ENCODE data around the gene ZBED1. TPM values are rescaled to one million over a fixed set of nuclear protein-coding genes. Genes with fewer than 3 reads are reported as not detected.

ZBED1 gene
- 10 to 100 TPM; 29.7 to 30.7 TPM for total RNA-seq
- 10 to 100 TPM; 53.2 to 56.3 TPM for polyA plus RNA-seq (ENCODE audit: insufficient read length in 2 of 2)
- long read RNA-seq, donor 1, full-length matches to known transcripts = 13 of 13 reads
- long read RNA-seq, donor 1, partial matches to known transcripts = 0 of 13 reads
- long read RNA-seq, donor 1, other reads (novel, unspliced or antisense) = 0 of 13 reads
- long read RNA-seq, donor 2, full-length matches to known transcripts = 10 of 10 reads
- long read RNA-seq, donor 2, partial matches to known transcripts = 0 of 10 reads
- long read RNA-seq, donor 2, other reads (novel, unspliced or antisense) = 0 of 10 reads
- long read RNA-seq, donor 3, full-length matches to known transcripts = 12 of 12 reads
- long read RNA-seq, donor 3, partial matches to known transcripts = 0 of 12 reads
- long read RNA-seq, donor 3, other reads (novel, unspliced or antisense) = 0 of 12 reads
- long read RNA-seq, donor 4, full-length matches to known transcripts = 7 of 7 reads
- long read RNA-seq, donor 4, partial matches to known transcripts = 0 of 7 reads
- long read RNA-seq, donor 4, other reads (novel, unspliced or antisense) = 0 of 7 reads

DNA sequence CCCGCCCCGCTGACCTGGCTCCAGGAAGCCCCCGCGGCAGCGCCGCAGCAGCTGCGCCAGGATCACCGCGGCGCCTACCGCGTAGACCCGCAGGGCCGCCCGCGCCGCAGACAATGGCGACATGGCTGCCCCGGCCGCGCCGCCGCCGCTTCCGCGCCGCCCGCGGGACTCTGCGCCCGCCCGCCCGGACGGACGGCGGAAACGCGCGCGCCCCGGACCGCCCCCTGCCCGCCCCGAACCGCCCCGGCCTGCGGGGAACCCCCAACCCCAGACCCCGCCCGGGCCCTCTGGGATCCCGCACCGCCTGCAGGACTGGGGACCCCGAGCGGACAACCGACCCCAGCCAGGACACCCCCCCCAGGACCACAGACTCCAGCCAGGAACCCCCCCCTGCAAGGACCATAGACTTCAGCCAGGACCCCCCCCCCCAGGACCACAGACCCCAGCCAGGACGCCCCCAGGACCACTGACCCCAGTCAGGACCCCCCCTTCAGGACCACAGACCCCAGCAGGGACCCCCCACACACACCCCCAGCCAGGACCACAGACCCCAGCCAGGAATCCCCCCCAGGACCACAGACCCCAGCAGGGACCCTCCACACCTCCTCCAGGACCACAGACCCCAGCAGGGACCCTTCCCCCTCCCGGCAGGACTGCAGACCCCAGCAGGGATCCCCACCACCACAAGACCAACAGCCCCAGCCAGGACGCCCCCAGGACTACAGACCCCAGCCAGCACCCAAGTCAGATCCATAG, at the start of gene ZBED1, which contains the start of gene DHRSX:
Gene ZBED1 (minus strand): TSS at position 174 of the 756 bp plus-strand sequence. CDS start 10,257 bp downstream, outside the sequence.
Gene DHRSX (minus strand): TSS at position 174 of the 756 bp plus-strand sequence. CDS start 51 bp downstream, at position 123.
- H3K4me1 ChIP-seq (ENCODE audit: control insufficient read depth, insufficient read depth, low read length) = peaks cover 32% of the 10 kb centered on the region
- peak in 2 of 6 donors; percentile 69 for DNase-seq (ENCODE audit: low read depth in 4 of 6, low spot score in 6 of 6)
- WGBS (ENCODE audit: insufficient coverage) = 1% methylated on average over 46 of the region's 57 CpGs
- peak within 1 kb of the TSS; percentile 75 for H3K27ac ChIP-seq (ENCODE audit: low read depth, low read length)
- H3K4me3 ChIP-seq (ENCODE audit: low read depth, low read length) = peak within 1 kb of the TSS; percentile 65
- H3K36me3 ChIP-seq (ENCODE audit: control insufficient read depth, insufficient read depth, low read length) = no peaks in the 10 kb centered on the region
- no peaks in the 10 kb centered on the region for H3K9me3 ChIP-seq (ENCODE audit: control insufficient read depth, insufficient read depth, low read length)
- H3K27me3 ChIP-seq (ENCODE audit: control insufficient read depth, insufficient read depth, low read length) = no peaks in the 10 kb centered on the region

DNA sequence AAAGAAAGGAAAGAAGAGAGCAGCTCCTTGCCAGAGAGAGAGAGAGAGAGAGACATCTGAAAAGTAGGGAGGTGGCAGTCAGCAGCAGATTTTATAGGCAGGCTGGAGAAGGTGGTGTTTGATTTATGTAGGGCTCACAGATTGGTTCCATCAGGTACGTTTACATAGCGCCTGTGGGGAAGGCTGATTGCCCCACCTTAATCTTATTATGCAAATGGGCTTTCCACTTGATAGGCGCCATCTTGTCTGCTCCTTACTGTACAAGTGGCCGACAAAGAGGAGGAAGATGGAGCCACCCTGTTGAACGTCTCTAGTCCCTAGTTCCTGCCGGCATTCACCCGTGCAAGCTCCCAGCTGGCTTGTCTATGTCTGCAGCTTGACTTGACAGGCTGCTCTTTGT, 49.1 kb upstream of the ZBED1 start:
- Histone ChIP-seq H3K4me1 (ENCODE audit: control insufficient read depth, insufficient read depth, low read length) (peaks cover 17% of the 10 kb centered on the region), H3K4me3 (ENCODE audit: low read depth, low read length) (no peak overlapping the region), H3K9me3 (ENCODE audit: control insufficient read depth, insufficient read depth, low read length) (peaks cover 1% of the 10 kb centered on the region), H3K27ac (ENCODE audit: low read depth, low read length) (no peak overlapping the region), H3K27me3 (ENCODE audit: control insufficient read depth, insufficient read depth, low read length) (no peaks in the 10 kb centered on the region), H3K36me3 (ENCODE audit: control insufficient read depth, insufficient read depth, low read length) (no peaks in the 10 kb centered on the region)
- peak in 2 of 6 donors; percentile 5 to 37 for DNase-seq (ENCODE audit: low read depth in 4 of 6, low spot score in 6 of 6)
- 36% methylated on average over 5 of the region's 7 CpGs for WGBS (ENCODE audit: insufficient coverage)

DNA sequence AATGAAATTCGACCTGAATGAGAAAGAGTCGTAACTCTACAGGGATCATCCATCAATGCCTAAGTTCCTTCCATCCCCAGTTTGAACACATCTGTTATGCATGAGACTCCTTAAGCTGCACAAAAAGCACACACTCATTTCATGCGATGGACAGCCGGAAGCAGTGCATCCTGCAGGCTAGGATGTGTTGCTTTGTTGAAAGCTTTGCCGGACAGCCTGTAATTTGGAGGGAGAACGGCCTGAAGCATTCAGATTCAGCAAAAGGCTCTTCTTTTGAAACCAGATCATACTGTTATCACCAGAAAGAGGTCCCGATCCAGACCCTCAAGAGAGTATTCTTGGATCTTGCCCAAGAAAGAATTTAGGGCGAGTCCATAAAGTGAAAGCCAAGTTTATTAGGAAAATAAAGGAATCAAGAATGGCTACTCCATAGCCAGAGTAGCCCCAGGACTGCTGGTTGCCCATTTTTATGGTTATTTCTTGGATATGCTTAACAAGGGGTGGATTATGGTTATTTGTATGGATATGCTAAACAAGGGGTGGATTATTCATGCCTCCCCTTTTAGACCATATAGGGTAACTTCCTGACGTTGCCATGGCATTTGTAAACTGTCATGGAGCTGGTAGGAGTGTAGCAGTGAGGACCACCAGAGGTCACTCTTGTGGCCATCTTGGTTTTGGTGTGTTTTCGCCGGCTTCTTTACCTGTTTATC, 48.1 kb upstream of the ZBED1 start:
- Histone ChIP-seq H3K27ac (ENCODE audit: low read depth, low read length) (no peak overlapping the region), H3K4me1 (ENCODE audit: control insufficient read depth, insufficient read depth, low read length) (peaks cover 17% of the 10 kb centered on the region), H3K4me3 (ENCODE audit: low read depth, low read length) (no peak overlapping the region), H3K36me3 (ENCODE audit: control insufficient read depth, insufficient read depth, low read length) (no peaks in the 10 kb centered on the region), H3K9me3 (ENCODE audit: control insufficient read depth, insufficient read depth, low read length) (no peaks in the 10 kb centered on the region), H3K27me3 (ENCODE audit: control insufficient read depth, insufficient read depth, low read length) (no peaks in the 10 kb centered on the region)
- WGBS (ENCODE audit: insufficient coverage) = 20% methylated on average over 5 of the region's 11 CpGs
- DNase-seq (ENCODE audit: low read depth in 4 of 6, low spot score in 6 of 6) = peak in 1 of 6 donors; percentile 4

DNA sequence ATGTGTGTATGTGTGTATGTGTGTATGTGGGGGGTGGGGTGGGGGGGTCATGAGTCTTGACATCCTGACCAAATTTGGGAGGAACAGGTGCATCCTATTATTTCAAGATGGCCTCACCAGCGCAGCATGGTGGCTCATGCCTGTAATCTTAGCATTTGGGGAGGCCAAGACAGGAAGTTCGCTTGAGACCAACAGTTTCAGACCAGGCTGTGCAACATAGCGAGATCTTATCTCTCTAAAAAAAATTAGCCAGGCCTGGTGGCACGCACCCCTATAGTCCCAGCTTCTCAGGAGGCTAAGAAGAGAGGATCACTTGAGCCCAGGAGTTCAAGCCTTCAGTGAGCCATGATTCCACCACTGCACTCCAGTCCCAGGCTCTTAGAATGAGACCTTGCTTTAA, 47.0 kb upstream of the ZBED1 start:
- H3K4me3 ChIP-seq (ENCODE audit: low read depth, low read length) = no peak overlapping the region
- H3K9me3 ChIP-seq (ENCODE audit: control insufficient read depth, insufficient read depth, low read length) = no peaks in the 10 kb centered on the region
- no peak for DNase-seq (ENCODE audit: low read depth in 4 of 6, low spot score in 6 of 6)
- no peaks in the 10 kb centered on the region for H3K27me3 ChIP-seq (ENCODE audit: control insufficient read depth, insufficient read depth, low read length)
- H3K27ac ChIP-seq (ENCODE audit: low read depth, low read length) = no peak overlapping the region
- peaks cover 17% of the 10 kb centered on the region for H3K4me1 ChIP-seq (ENCODE audit: control insufficient read depth, insufficient read depth, low read length)
- 100% methylated on average over 4 of the region's 4 CpGs for WGBS (ENCODE audit: insufficient coverage)
- no peaks in the 10 kb centered on the region for H3K36me3 ChIP-seq (ENCODE audit: control insufficient read depth, insufficient read depth, low read length)

DNA sequence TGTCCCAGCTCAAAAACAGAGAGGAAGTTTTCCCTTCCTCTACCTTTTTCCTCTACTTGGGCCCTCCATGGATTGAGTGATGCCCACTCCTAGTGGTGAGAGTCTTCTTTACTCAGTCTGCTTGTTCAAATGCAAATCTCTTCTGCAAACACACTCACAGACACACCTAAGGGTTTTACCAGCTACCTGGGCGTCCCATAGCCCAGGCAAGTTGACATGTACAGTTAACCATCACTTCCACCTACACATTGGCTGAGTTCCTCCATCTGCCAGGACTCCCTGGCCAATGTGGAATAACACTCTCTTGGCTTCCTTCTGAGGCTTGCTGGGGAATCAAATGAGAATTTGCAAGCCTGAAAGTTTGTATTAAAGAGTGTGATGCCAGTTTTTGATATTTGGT, 45.7 kb upstream of the ZBED1 start:
- H3K36me3 ChIP-seq (ENCODE audit: control insufficient read depth, insufficient read depth, low read length) = no peaks in the 10 kb centered on the region
- DNase-seq (ENCODE audit: low read depth in 4 of 6, low spot score in 6 of 6) = no peak
- H3K9me3 ChIP-seq (ENCODE audit: control insufficient read depth, insufficient read depth, low read length) = no peaks in the 10 kb centered on the region
- H3K27me3 ChIP-seq (ENCODE audit: control insufficient read depth, insufficient read depth, low read length) = no peaks in the 10 kb centered on the region
- H3K4me3 ChIP-seq (ENCODE audit: low read depth, low read length) = no peak overlapping the region
- H3K4me1 ChIP-seq (ENCODE audit: control insufficient read depth, insufficient read depth, low read length) = peaks cover 9% of the 10 kb centered on the region
- WGBS (ENCODE audit: insufficient coverage) = 80% methylated on average over 1 of the region's 1 CpG
- H3K27ac ChIP-seq (ENCODE audit: low read depth, low read length) = no peak overlapping the region

DNA sequence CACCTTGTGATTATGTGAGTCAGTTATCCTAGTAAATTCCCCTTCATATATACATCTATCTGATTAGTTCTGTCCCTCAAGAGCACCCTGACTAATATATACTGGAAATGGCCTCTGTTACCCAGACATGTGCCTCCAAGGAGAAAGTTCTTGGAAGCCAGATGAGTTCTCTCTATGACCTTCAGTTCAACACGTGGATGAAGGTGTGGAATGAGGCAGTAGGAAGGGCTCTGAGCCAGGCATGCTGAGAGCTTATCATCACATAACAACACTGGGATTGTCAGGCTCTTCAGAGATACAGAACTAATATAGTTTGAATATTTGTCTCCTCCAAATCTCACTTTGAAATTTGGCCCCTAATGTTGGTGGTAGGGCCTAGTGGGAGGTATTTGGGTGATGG, 44.4 kb upstream of the ZBED1 start:
- WGBS (ENCODE audit: insufficient coverage) = no CpG with 5 or more reads among the region's 1 CpG
- no peak for DNase-seq (ENCODE audit: low read depth in 4 of 6, low spot score in 6 of 6)

DNA sequence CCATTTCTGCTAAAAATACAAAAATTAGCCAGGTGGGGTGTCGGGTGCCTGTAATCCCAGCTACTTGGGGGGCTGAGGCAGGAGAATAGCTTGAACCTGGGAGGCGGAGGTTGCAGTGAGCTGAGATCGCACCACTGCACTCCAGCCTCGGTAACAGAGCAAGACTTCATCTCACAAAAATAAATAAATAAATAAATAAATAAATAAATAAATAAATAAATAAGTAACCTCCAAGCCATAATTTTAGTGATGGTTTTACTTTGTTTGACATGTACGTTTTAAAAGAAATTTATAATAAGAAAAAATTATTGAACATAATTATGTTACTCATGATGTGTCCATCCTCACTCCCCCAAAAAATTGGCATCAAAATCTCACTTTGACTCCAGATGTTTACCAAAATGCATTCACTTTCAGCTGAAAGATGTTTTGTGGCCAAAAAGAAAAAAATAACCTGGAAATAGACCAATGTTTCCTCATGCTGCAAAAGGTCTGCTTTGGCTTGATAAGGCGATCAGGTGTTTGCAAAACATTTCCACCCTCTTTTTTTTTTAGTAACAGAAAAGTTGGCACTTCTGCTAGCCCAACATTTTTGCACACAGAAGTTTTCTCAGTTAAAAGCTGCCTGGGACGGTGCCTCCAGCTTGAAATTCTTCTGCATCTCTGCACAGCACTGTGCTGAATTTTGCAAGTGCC, 42.2 kb upstream of the ZBED1 start:
- no peak overlapping the region for H3K27ac ChIP-seq (ENCODE audit: low read depth, low read length)
- H3K27me3 ChIP-seq (ENCODE audit: control insufficient read depth, insufficient read depth, low read length) = no peaks in the 10 kb centered on the region
- peaks cover 6% of the 10 kb centered on the region for H3K4me1 ChIP-seq (ENCODE audit: control insufficient read depth, insufficient read depth, low read length)
- DNase-seq (ENCODE audit: low read depth in 4 of 6, low spot score in 6 of 6) = peak in 1 of 6 donors; percentile 35
- no peak overlapping the region for H3K4me3 ChIP-seq (ENCODE audit: low read depth, low read length)
- 29% methylated on average over 1 of the region's 7 CpGs for WGBS (ENCODE audit: insufficient coverage)
- H3K9me3 ChIP-seq (ENCODE audit: control insufficient read depth, insufficient read depth, low read length) = no peaks in the 10 kb centered on the region
- H3K36me3 ChIP-seq (ENCODE audit: control insufficient read depth, insufficient read depth, low read length) = no peaks in the 10 kb centered on the region

More for the DNA sequence above, 44.4 kb upstream of the ZBED1 start:
- H3K27me3 ChIP-seq (ENCODE audit: control insufficient read depth, insufficient read depth, low read length) = no peaks in the 10 kb centered on the region
- no peaks in the 10 kb centered on the region for H3K36me3 ChIP-seq (ENCODE audit: control insufficient read depth, insufficient read depth, low read length)
- no peak overlapping the region for H3K4me3 ChIP-seq (ENCODE audit: low read depth, low read length)
- no peaks in the 10 kb centered on the region for H3K9me3 ChIP-seq (ENCODE audit: control insufficient read depth, insufficient read depth, low read length)
- peaks cover 4% of the 10 kb centered on the region for H3K4me1 ChIP-seq (ENCODE audit: control insufficient read depth, insufficient read depth, low read length)
- no peak overlapping the region for H3K27ac ChIP-seq (ENCODE audit: low read depth, low read length)

DNA sequence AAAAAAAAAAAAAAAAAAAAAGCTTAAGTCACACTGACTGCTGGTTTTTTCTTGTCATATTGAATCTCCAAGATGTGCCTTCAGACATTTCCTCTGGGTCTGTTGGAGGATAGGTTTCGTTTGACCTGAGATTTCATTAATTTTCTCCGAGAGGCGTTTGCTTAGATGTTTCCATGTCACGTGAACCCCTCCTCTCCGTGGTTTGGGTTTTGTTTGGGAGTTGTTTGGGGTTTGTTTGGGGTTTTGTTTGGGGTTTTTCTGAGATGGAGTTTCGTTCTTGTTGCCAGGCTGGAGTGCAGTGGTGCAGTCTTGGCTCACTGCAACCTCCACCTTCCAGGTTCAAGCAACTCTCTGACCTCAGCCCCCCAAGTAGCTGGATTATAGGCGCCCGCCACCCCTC, 40.8 kb upstream of the ZBED1 start:
- WGBS (ENCODE audit: insufficient coverage) = 88% methylated on average over 5 of the region's 8 CpGs
- Histone ChIP-seq H3K4me1 (ENCODE audit: control insufficient read depth, insufficient read depth, low read length) (peaks cover 11% of the 10 kb centered on the region), H3K36me3 (ENCODE audit: control insufficient read depth, insufficient read depth, low read length) (no peaks in the 10 kb centered on the region), H3K4me3 (ENCODE audit: low read depth, low read length) (no peak overlapping the region), H3K9me3 (ENCODE audit: control insufficient read depth, insufficient read depth, low read length) (no peaks in the 10 kb centered on the region), H3K27me3 (ENCODE audit: control insufficient read depth, insufficient read depth, low read length) (no peaks in the 10 kb centered on the region), H3K27ac (ENCODE audit: low read depth, low read length) (no peak overlapping the region)
- no peak for DNase-seq (ENCODE audit: low read depth in 4 of 6, low spot score in 6 of 6)
